Mucosa of stomach (tissue), 1 donor: ENCODE data around the gene SYNGR3.

Experiments used
- H3K27me3 ChIP-seq: one replicate; pipeline ENCODE4 v1.7.0; 2013; ENCODE audit warnings: mild to moderate bottlenecking, low read length; ENCODE audit not compliant: control insufficient read depth, insufficient read depth
- H3K36me3 ChIP-seq: one replicate; pipeline ENCODE4 v1.7.0; 2013; ENCODE audit warnings: low read length; ENCODE audit not compliant: control insufficient read depth, insufficient read depth
- H3K4me1 ChIP-seq: one replicate; pipeline ENCODE4 v1.7.0; 2013; ENCODE audit warnings: mild to moderate bottlenecking, low read length; ENCODE audit not compliant: control insufficient read depth, insufficient read depth
- H3K4me3 ChIP-seq: one replicate; pipeline ENCODE4 v1.7.0; 2013; ENCODE audit warnings: low read length
- H3K9ac ChIP-seq: one replicate; pipeline ENCODE4 v1.7.0; 2013; ENCODE audit warnings: mild to moderate bottlenecking, low read length, moderate library complexity
- H3K9me3 ChIP-seq: one replicate; pipeline ENCODE4 v1.7.0; 2013; ENCODE audit warnings: mild to moderate bottlenecking, low read length, moderate library complexity; ENCODE audit not compliant: control insufficient read depth
- donor health status: Pancreatic carcinoma.

The SYNGR3 gene

GRCh38 chr16:1989209-1990100 lies at the start of gene SYNGR3:
Gene SYNGR3 (plus strand): TSS chr16:1989970. CDS start chr16:1990103, 133 bp downstream.
- H3K36me3 ChIP-seq = no peaks in the 10 kb centered on the region
- H3K4me3 ChIP-seq = no peak within 1 kb of the TSS
- peak within 1 kb of the TSS; percentile 33 for H3K9ac ChIP-seq
- peaks cover 39% of the 10 kb centered on the region for H3K27me3 ChIP-seq
- no peaks in the 10 kb centered on the region for H3K9me3 ChIP-seq
- H3K4me1 ChIP-seq = peaks cover 42% of the 10 kb centered on the region

- H3K9ac ChIP-seq = no peak overlapping the region
Measured at GRCh38 chr16:1940273-1941161, 49.3 kb upstream of the SYNGR3 start.

GRCh38 chr16:1941162-1942046 lies 48.4 kb upstream of the SYNGR3 start:
- H3K9ac ChIP-seq = no peak overlapping the region
- H3K36me3 ChIP-seq = no peaks in the 10 kb centered on the region
- H3K4me1 ChIP-seq = peaks cover 15% of the 10 kb centered on the region
- H3K27me3 ChIP-seq = no peaks in the 10 kb centered on the region
- no peaks in the 10 kb centered on the region for H3K9me3 ChIP-seq
- H3K4me3 ChIP-seq = no peak overlapping the region

More at GRCh38 chr16:1940273-1941161, 49.3 kb upstream of the SYNGR3 start:
- Histone ChIP-seq H3K4me3 (no peak overlapping the region), H3K9me3 (no peaks in the 10 kb centered on the region), H3K27me3 (no peaks in the 10 kb centered on the region), H3K36me3 (no peaks in the 10 kb centered on the region), H3K4me1 (peaks cover 16% of the 10 kb centered on the region)

GRCh38 chr16:1942047-1942809 lies 47.5 kb upstream of the SYNGR3 start:
- H3K36me3 ChIP-seq = no peaks in the 10 kb centered on the region
- H3K9me3 ChIP-seq = no peaks in the 10 kb centered on the region
- no peaks in the 10 kb centered on the region for H3K27me3 ChIP-seq
- H3K4me1 ChIP-seq = peaks cover 15% of the 10 kb centered on the region
- peak overlapping the region; percentile 77 for H3K4me3 ChIP-seq
- peak overlapping the region; percentile 80 for H3K9ac ChIP-seq

- Histone ChIP-seq H3K9me3 (no peaks in the 10 kb centered on the region), H3K4me3 (peak within 1 kb of the TSS; percentile 77), H3K36me3 (no peaks in the 10 kb centered on the region), H3K4me1 (peaks cover 15% of the 10 kb centered on the region), H3K9ac (peak within 1 kb of the TSS; percentile 80), H3K27me3 (no peaks in the 10 kb centered on the region)
Measured at GRCh38 chr16:1942810-1943726, 46.7 kb upstream of the SYNGR3 start, which contains the start of gene MSRB1. Gene MSRB1 (minus strand): TSS chr16:1943199. CDS start chr16:1943156, 43 bp downstream.

- H3K4me3 ChIP-seq = no peak overlapping the region
- H3K9me3 ChIP-seq = no peaks in the 10 kb centered on the region
- H3K9ac ChIP-seq = no peak overlapping the region
- H3K27me3 ChIP-seq = no peaks in the 10 kb centered on the region
- H3K36me3 ChIP-seq = no peaks in the 10 kb centered on the region
- H3K4me1 ChIP-seq = peaks cover 15% of the 10 kb centered on the region
Measured at GRCh38 chr16:1944612-1945199, 45.1 kb upstream of the SYNGR3 start.

- Histone ChIP-seq H3K27me3 (no peaks in the 10 kb centered on the region), H3K9ac (no peak overlapping the region), H3K36me3 (no peaks in the 10 kb centered on the region), H3K9me3 (no peaks in the 10 kb centered on the region), H3K4me3 (no peak overlapping the region), H3K4me1 (peaks cover 15% of the 10 kb centered on the region)
Measured at GRCh38 chr16:1945559-1946391, 44.0 kb upstream of the SYNGR3 start.

GRCh38 chr16:1946495-1947368 lies 43.0 kb upstream of the SYNGR3 start:
- Histone ChIP-seq H3K36me3 (no peaks in the 10 kb centered on the region), H3K4me1 (peaks cover 10% of the 10 kb centered on the region), H3K27me3 (no peaks in the 10 kb centered on the region), H3K9me3 (no peaks in the 10 kb centered on the region), H3K9ac (no peak overlapping the region), H3K4me3 (no peak overlapping the region)

GRCh38 chr16:1947369-1947670 lies 42.5 kb upstream of the SYNGR3 start:
- peaks cover 4% of the 10 kb centered on the region for H3K4me1 ChIP-seq
- H3K9ac ChIP-seq = no peak overlapping the region
- H3K4me3 ChIP-seq = no peak overlapping the region
- no peaks in the 10 kb centered on the region for H3K36me3 ChIP-seq
- H3K9me3 ChIP-seq = no peaks in the 10 kb centered on the region
- H3K27me3 ChIP-seq = no peaks in the 10 kb centered on the region
